D721Med (cell line): ENCODE data around the gene HOOK2.
A peak's percentile ranks its signal among the peaks of the same experiment; 100 is the strongest.
"Not testable (repeated sequence)": the region's sequence is repeated elsewhere in the genome, so short reads cannot be mapped to it uniquely, and the experiment has no call there.

Experiments
- DNase-seq: peaks from one replicate; pipeline ENCODE4 v3.0.0; 2011; ENCODE audit warnings: low spot score; ENCODE audit not compliant: insufficient read length
- FAIRE-seq: peaks from 2 replicates; lab custom pipeline; 2011; peaks lifted over from hg19 to GRCh38; lab: Jason Lieb, UNC
- CTCF ChIP-seq: IDR thresholded peaks from 2 replicates; pipeline ENCODE4 v1.5.1; 2012; ENCODE audit warnings: mild to moderate bottlenecking, control low read depth; ENCODE audit not compliant: insufficient read depth; ENCODE audit errors: missing control alignments

HOOK2 gene

GRCh38 chr19:12774588-12775555 lies at the start of gene HOOK2:
Gene HOOK2 (minus strand): TSS chr19:12775552. CDS start chr19:12775449, 103 bp downstream.
- FAIRE-seq (no peak), DNase-seq (no peak)
- TF ChIP-seq CTCF, result no peak

GRCh38 chr19:12821761-12822160 lies 46.4 kb upstream of the HOOK2 start:
- FAIRE-seq, result no peak
- no peak for DNase-seq
- no peak for TF ChIP-seq CTCF

- FAIRE-seq, result not testable (repeated sequence)
Measured at GRCh38 chr19:12817810-12818209, 42.5 kb upstream of the HOOK2 start.

GRCh38 chr19:12817188-12817587 lies 41.8 kb upstream of the HOOK2 start:
- FAIRE-seq, DNase-seq: not testable (repeated sequence)

More at GRCh38 chr19:12817810-12818209, 42.5 kb upstream of the HOOK2 start:
- not testable (repeated sequence) for DNase-seq

- no peak for TF ChIP-seq CTCF
- no peak for DNase-seq
- FAIRE-seq, result no peak
Measured at GRCh38 chr19:12815088-12815487, 39.7 kb upstream of the HOOK2 start.

- TF ChIP-seq CTCF, result no peak
- FAIRE-seq, result no peak
- peak; percentile 96 for DNase-seq
Measured at GRCh38 chr19:12806242-12807081, 31.1 kb upstream of the HOOK2 start, which contains the start of gene RNASEH2A. Gene RNASEH2A (plus strand): TSS chr19:12806584. CDS start chr19:12806674, 90 bp downstream.

GRCh38 chr19:12804051-12804450 lies 28.7 kb upstream of the HOOK2 start:
- no peak for TF ChIP-seq CTCF
- DNase-seq, result no peak
- FAIRE-seq, result no peak
